Pons (tissue), 1 donor: ENCODE data around the gene HCRTR1.
A peak's percentile ranks its signal among the peaks of the same experiment; 100 is the strongest.

ENCODE experiments used
- DNase-seq: peaks from one replicate; pipeline ENCODE4 v3.0.0-alpha.2; 2016; ENCODE audit warnings: low spot score

HCRTR1 gene

DNA sequence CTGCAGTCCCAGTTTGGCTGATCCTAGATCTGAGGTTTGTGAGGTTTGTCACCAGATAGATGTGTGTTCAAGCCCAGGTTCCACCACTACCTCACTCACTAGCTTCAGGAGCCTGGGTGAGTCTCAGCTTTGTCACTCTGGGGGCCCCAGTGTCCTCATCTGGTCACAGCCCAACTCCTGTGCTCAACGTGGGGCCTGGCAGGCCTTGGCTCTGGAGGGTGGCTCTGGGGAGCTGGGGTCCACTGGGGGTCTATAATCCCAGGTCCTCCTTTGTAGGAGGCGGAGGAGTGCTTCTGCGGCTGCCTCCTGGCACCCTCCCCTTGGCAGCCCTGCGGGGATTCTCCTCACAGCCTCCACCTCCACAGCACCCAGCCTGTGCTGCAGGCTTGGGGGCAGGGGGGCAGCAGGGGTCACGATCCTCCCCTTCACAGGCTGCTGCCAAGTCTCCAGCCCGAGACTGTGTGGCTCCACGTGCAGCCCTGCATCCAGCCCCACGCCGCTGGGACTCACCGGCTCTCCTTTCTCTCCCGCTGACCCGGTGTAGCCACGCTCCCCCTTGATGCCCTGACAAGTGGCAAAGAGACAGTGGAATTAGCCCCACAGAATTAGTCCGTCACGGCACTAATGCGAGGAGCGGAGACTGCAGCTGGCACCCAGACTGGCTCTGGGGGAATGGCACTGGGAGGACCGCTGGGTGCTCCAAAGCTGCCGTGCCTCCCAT lies 49.7 kb downstream of the HCRTR1 start:
- DNase-seq: no peak

DNA sequence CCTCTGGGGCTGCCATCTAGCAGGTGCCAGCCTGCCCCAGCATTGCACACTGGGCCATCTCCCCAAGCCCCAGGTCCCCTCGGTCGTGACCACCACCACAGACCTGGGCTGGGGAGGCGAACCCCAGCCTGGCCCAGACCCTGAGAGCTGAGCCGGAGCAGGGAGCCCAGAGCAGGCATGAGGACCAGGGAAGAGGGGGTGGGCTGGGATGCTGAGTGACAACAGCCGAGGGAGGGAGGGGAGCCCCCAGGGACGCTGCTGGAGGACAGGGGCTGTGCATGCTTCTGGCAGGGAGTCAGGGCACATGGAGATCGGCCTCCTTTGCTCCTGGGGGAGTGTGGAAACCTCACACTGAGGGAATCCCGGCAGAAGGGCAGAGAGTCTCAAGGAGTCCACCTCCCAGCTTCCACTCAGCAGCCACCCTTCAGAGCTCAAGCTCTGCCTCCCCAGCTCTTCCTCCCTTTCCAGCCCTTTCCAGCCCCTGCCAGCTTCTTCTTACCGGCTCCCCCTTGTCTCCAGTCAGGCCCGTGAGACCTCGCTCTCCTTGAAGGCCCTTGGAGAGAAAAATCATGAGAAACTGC lies 50.9 kb downstream of the HCRTR1 start:
- no peak for DNase-seq

GRCh38 chr1:31669433-31669785 lies 51.9 kb downstream of the HCRTR1 start:
- no peak for DNase-seq

GRCh38 chr1:31669786-31670592 lies 52.5 kb downstream of the HCRTR1 start:
- DNase-seq: peak; percentile 75

- DNase-seq: no peak
Measured at GRCh38 chr1:31670593-31670964, 53.1 kb downstream of the HCRTR1 start.

- DNase-seq: no peak
Measured at GRCh38 chr1:31671147-31671546, 53.7 kb downstream of the HCRTR1 start.

GRCh38 chr1:31671561-31672201 lies 54.2 kb downstream of the HCRTR1 start:
- no peak for DNase-seq

GRCh38 chr1:31672986-31673385 lies 55.5 kb downstream of the HCRTR1 start:
- DNase-seq: no peak

GRCh38 chr1:31673433-31673832 lies 55.9 kb downstream of the HCRTR1 start:
- no peak for DNase-seq

DNA sequence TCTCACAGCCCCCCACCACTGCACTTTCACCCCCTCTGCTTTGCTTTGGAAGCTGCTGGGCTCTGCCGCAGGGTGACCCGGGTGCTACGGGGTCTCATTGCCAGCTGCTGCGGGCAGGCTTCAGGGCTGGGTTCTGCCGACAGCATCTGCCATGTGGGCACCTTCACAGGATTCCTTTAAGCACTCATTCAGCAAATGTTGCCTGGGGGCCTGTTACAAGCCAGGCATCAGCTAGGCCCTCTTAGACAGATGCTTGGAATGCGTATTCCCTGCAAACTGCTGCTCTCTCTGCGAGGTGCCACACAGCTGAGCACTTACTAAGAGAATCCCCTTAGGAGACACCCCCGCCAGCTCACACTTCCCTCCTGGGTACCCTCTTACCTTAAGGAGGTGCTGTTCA lies 57.1 kb downstream of the HCRTR1 start:
- DNase-seq: no peak

- DNase-seq: no peak
Measured at GRCh38 chr1:31675161-31675560, 57.7 kb downstream of the HCRTR1 start.

DNA sequence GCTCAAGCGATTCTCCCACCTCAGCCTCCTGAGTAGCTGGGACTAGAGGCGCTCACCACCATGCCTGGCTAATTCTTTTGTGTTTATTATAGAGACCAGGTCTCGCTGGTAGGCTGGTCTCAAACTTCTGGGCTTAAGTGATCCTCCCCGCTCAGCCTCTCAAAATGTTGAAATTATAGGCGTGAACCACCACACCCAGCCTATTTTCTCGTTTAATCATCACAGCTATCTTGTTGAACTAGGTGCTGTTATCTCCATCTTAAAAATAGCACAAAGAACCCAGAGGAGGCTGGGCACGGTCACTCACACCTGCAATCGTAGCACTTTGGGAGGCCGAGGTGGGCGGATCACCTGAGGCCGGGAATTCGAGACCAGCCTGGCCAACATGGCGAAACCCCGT lies 58.3 kb downstream of the HCRTR1 start:
- DNase-seq: no peak
